B cell (primary cell): Measurements from ENCODE around the gene OR2W3. TPM values are rescaled to one million over a fixed set of nuclear protein-coding genes. Genes with fewer than 3 reads are reported as not detected.

Source experiments
- ATAC-seq: fragments of 200-7000 bp; cut with Tn5 transposase; one replicate; pipeline ENCODE4 v1.10.0; 2021; ENCODE audit warnings: low read depth, mild to moderate bottlenecking, moderate number of reproducible peaks, moderate library complexity
- CTCF ChIA-PET: fragments of 350-600 bp; sonication (Branson Sonifier 250); formaldehyde crosslinking; loops from one replicate; lab custom pipeline; 2021; ENCODE audit warnings: antibody characterized with exemption, inconsistent platforms; lab: Charles Lee
- POLR2A ChIA-PET: fragments of 350-600 bp; sonication (Branson Sonifier 250); formaldehyde crosslinking; loops from one replicate; lab custom pipeline; 2021; ENCODE audit warnings: antibody characterized with exemption; lab: Charles Lee
- DNase-seq: peaks from one replicate; pipeline ENCODE4 v3.0.0; 2013
- H2AFZ ChIP-seq: 2 replicates; pipeline ENCODE4 v1.6.1; 2012; ENCODE audit warnings: mild to moderate bottlenecking, low read depth, low read length; ENCODE audit not compliant: insufficient read depth, poor library complexity, severe bottlenecking
- H3K27ac ChIP-seq, 2 donors: 1 replicate in 1 of 2; 2 replicates in 1 of 2; pipeline ENCODE4 v1.5.1; 2012 to 2013; ENCODE audit warnings: low read length in 2 of 2, mild to moderate bottlenecking in 2 of 2, moderate library complexity in 1 of 2
- H3K27me3 ChIP-seq, 4 experiments: fragments of 200-600 bp in 1 of 4; sonication (generic) in 1 of 4; replicated peaks in 1 of 4; 1 replicate in 2 of 4; 2 replicates in 2 of 4; pipeline versions ENCODE4 v1.6.1 to v1.7.0; 2013 to 2016; ENCODE audit warnings: low read length in 3 of 4, mild to moderate bottlenecking in 2 of 4, mixed read lengths in 1 of 4, moderate library complexity in 1 of 4; ENCODE audit not compliant: insufficient read depth in 4 of 4, control insufficient read depth in 3 of 4; ENCODE audit errors: control extremely low read depth in 1 of 4
- H3K36me3 ChIP-seq, 2 experiments: replicated peaks in 1 of 2; 1 replicate in 1 of 2; 2 replicates in 1 of 2; pipeline versions ENCODE4 v1.6.1 to v1.7.1; 2013; ENCODE audit warnings: low read length in 1 of 2; ENCODE audit not compliant: insufficient read depth in 2 of 2, control insufficient read depth in 1 of 2; ENCODE audit errors: control extremely low read depth in 1 of 2, extremely low read depth in 1 of 2
- H3K4me1 ChIP-seq, 2 donors: fragments of 200-600 bp in 1 of 2; sonication (generic) in 1 of 2; 1 replicate in 1 of 2; 2 replicates in 1 of 2; pipeline versions ENCODE4 v1.5.1 to v1.6.1; 2013 to 2017; ENCODE audit warnings: low read length in 2 of 2; ENCODE audit not compliant: control insufficient read depth in 2 of 2, insufficient read depth in 2 of 2
- H3K4me2 ChIP-seq: replicated peaks from 2 replicates; pipeline ENCODE3; 2012; ENCODE audit warnings: mild to moderate bottlenecking, low read depth, low read length; ENCODE audit not compliant: poor library complexity, severe bottlenecking
- H3K4me3 ChIP-seq, 5 experiments: fragments of 200-600 bp in 1 of 5; sonication (generic) in 1 of 5; 1 replicate in 3 of 5; 2 replicates in 2 of 5; pipeline versions ENCODE4 v1.5.1 to v1.7.0; 2011 to 2016; ENCODE audit warnings: low read length in 4 of 5, mild to moderate bottlenecking in 4 of 5, low read depth in 2 of 5, control low read depth in 1 of 5, moderate library complexity in 1 of 5; ENCODE audit not compliant: insufficient read depth in 1 of 5; ENCODE audit errors: control extremely low read depth in 1 of 5, extremely low read depth in 1 of 5
- H3K79me2 ChIP-seq: fragments of 200-600 bp; sonication (generic); one replicate; pipeline ENCODE4 v1.6.0; 2016; ENCODE audit warnings: low read length; ENCODE audit not compliant: control insufficient read depth, insufficient read depth
- H3K9ac ChIP-seq: fragments of 200-600 bp; sonication (generic); 2 replicates; pipeline ENCODE4 v1.6.1; 2017; ENCODE audit warnings: mild to moderate bottlenecking, low read length, moderate library complexity
- H3K9me3 ChIP-seq, 3 donors: one replicate each; pipeline versions ENCODE4 v1.6.1 to v1.7.1; 2013; ENCODE audit warnings: low read length in 2 of 3; ENCODE audit not compliant: control insufficient read depth in 2 of 3, insufficient read depth in 1 of 3; ENCODE audit errors: control extremely low read depth in 1 of 3
- H4K20me1 ChIP-seq: 2 replicates; pipeline ENCODE4 v1.6.0; 2012; ENCODE audit warnings: mild to moderate bottlenecking, low read length; ENCODE audit not compliant: insufficient read depth, control insufficient read depth, poor library complexity, severe bottlenecking
- H3K27ac Mint-ChIP-seq: one replicate; pipeline ENCODE4 v1.8.0; 2021; ENCODE audit warnings: mixed read lengths
- H3K27me3 Mint-ChIP-seq: one replicate; pipeline ENCODE4 v1.8.0; 2021; ENCODE audit warnings: mixed read lengths
- H3K4me1 Mint-ChIP-seq: one replicate; pipeline ENCODE4 v1.8.0; 2021; ENCODE audit warnings: mixed read lengths
- H3K4me3 Mint-ChIP-seq: one replicate; pipeline ENCODE4 v1.8.0; 2021; ENCODE audit warnings: mixed read lengths
- H3K9me3 Mint-ChIP-seq: one replicate; pipeline ENCODE4 v1.8.0; 2022; ENCODE audit warnings: mixed read lengths; ENCODE audit not compliant: insufficient read depth
- CTCF ChIP-seq: fragments of 200-600 bp; IDR thresholded peaks from one replicate; pipeline ENCODE4 v1.8.0; 2022; ENCODE audit warnings: antibody characterized with exemption, mild to moderate bottlenecking
- EZH2 ChIP-seq: IDR thresholded peaks from 2 replicates; pipeline ENCODE4 v1.6.1; 2012; ENCODE audit warnings: borderline replicate concordance, low read depth, mild to moderate bottlenecking, moderate library complexity, low read length; ENCODE audit not compliant: insufficient read depth, poor library complexity, severe bottlenecking
- WGBS: methylation state at CpG from one replicate; pipeline ENCODE4 v1.1.5; 2013; ENCODE audit warnings: missing lambda C conversion rate; ENCODE audit not compliant: insufficient coverage; 5-methylcytosine and 5-hydroxymethylcytosine counted together
- intact Hi-C: fragments of 100-400 bp; cut with micrococcal nuclease; formaldehyde crosslinking; loops from one replicate; pipeline ENCODE4 v1.10.0; 2022
- polyA plus RNA-seq: library from polyadenylated mRNA; depleted of rRNA; stranded (reverse); fragments of >200 nt; gene quantifications from 2 replicates; pipeline ENCODE4 v1.2.3, GENCODE V29; 2012
- total RNA-seq, 2 donors: library from RNA; stranded (reverse); fragments of 120-200 nt in 1 of 2; gene quantifications; 1 replicate in 1 of 2; 2 replicates in 1 of 2; pipeline versions ENCODE4 v1.2.3 to v1.2.4, GENCODE V29; 2013 to 2022

OR2W3 gene
- total and polyA plus RNA-seq, 2 donors (not counting 1 experiment from before 2014, with no cell fraction given): 2.5 TPM; not detected in 1

- no peak overlapping the region for H3K27ac Mint-ChIP-seq
- Histone ChIP-seq H4K20me1 (no peaks in the 10 kb centered on the region), H3K27me3 (no peaks in the 10 kb centered on the region), H3K9me3 (peaks cover 0 to 12% (median 4%) of the 10 kb centered on the region in 3 donors), H3K27ac (no peak overlapping the region), H3K36me3 (no peaks in the 10 kb centered on the region), H2AFZ (no peak overlapping the region), H3K79me2 (no peaks in the 10 kb centered on the region), H3K4me3 (no peak overlapping the region), H3K9ac (no peak overlapping the region), H3K4me2 (no peak overlapping the region), H3K4me1 (peaks cover 8 to 11% of the 10 kb centered on the region in 2 donors)
- no peaks in the 10 kb centered on the region for H3K27me3 Mint-ChIP-seq
- TF ChIP-seq CTCF (no peak), EZH2 (no peak)
- CTCF ChIA-PET: no interaction called here
- DNase-seq: no peak
- intact Hi-C loops: no loop called here
- POLR2A ChIA-PET: no interaction called here
- no peak for ATAC-seq
- WGBS: 57% methylated on average over 4 of the region's 5 CpGs
- no peak overlapping the region for H3K4me3 Mint-ChIP-seq
- H3K4me1 Mint-ChIP-seq: peaks cover 26% of the 10 kb centered on the region
- H3K9me3 Mint-ChIP-seq: peaks cover 4% of the 10 kb centered on the region
These were observed 13.4 kb downstream of the OR2W3 start for GRCh38 chr1:247908766-247909165.

DNA sequence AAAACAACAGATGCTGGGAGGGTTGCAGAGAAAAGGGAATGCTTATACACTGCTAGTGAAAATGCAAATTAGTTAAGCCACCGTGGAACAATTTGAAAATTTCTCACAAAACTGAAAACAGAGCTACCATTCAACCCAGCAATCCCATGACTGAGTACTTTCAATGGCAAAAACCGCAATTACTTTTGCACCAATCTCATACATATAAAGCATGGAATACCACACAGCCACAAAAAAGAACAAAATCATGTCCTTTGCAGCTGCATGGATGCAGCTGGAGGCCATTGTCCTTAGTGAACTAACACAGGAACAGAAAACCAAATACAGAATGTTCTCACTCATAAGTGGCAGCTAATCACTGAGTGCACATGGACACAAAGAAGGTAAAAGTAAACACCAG lies 18.4 kb downstream of the OR2W3 start:
- H3K4me3 Mint-ChIP-seq: no peak overlapping the region
- Histone ChIP-seq H3K27me3 (no peaks in the 10 kb centered on the region), H3K36me3 (no peaks in the 10 kb centered on the region), H3K4me3 (no peak overlapping the region), H3K9ac (no peak overlapping the region), H3K4me1 (no peaks in the 10 kb centered on the region), H4K20me1 (no peaks in the 10 kb centered on the region), H2AFZ (no peak overlapping the region), H3K9me3 (no peaks in the 10 kb centered on the region), H3K4me2 (no peak overlapping the region), H3K27ac (no peak overlapping the region), H3K79me2 (no peaks in the 10 kb centered on the region)
- WGBS: 56% methylated on average over 2 of the region's 2 CpGs
- H3K9me3 Mint-ChIP-seq: no peaks in the 10 kb centered on the region
- H3K27me3 Mint-ChIP-seq: no peaks in the 10 kb centered on the region
- intact Hi-C loops: no loop called here
- no peak for DNase-seq
- H3K27ac Mint-ChIP-seq: no peak overlapping the region
- POLR2A ChIA-PET: no interaction called here
- no peak for ATAC-seq
- TF ChIP-seq EZH2: no peak
- no peak for TF ChIP-seq CTCF
- CTCF ChIA-PET: no interaction called here
- H3K4me1 Mint-ChIP-seq: peaks cover 2% of the 10 kb centered on the region
